Measurements from ENCODE around the gene PRND. TPM values are rescaled to one million over a fixed set of nuclear protein-coding genes. Genes with fewer than 3 reads are reported as not detected.
"Not testable (repeated sequence)": the region's sequence is repeated elsewhere in the genome, so short reads cannot be mapped to it uniquely, and the experiment has no call there.

The PRND gene
- total RNA-seq, 1 donor from 2014 or later, result not detected

DNA sequence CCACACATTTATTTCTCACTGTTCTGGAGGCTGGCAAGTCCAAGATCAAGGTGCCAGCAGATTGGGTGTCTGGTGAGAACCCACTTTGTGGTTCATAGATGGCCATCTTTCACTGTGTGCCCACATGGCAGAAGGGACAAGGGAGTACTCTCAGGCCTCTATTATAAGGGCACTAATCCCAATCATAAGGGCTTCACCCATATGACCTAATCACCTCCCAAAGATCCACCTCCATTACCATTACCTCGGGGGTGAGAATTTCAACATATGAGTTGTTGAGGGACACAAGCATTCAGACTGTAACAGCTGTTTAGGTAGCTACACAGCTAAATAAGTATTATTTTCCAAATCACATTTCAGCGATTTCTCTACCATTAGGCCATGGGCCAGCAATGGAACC is 2.5 kb upstream of the PRND start:
- Mint-ChIP-seq H3K4me1 (ENCODE audit: low read depth, unreplicated experiment) (no peaks in the 10 kb centered on the region), H3K9me3 (ENCODE audit: unreplicated experiment) (no peaks in the 10 kb centered on the region), H3K4me3 (ENCODE audit: unreplicated experiment) (no peak overlapping the region), H3K27ac (ENCODE audit: unreplicated experiment) (no peak overlapping the region), H3K36me3 (ENCODE audit: unreplicated experiment) (no peaks in the 10 kb centered on the region), H3K27me3 (ENCODE audit: unreplicated experiment) (peaks cover 4% of the 10 kb centered on the region)
- TF ChIP-seq, protein P1, sequence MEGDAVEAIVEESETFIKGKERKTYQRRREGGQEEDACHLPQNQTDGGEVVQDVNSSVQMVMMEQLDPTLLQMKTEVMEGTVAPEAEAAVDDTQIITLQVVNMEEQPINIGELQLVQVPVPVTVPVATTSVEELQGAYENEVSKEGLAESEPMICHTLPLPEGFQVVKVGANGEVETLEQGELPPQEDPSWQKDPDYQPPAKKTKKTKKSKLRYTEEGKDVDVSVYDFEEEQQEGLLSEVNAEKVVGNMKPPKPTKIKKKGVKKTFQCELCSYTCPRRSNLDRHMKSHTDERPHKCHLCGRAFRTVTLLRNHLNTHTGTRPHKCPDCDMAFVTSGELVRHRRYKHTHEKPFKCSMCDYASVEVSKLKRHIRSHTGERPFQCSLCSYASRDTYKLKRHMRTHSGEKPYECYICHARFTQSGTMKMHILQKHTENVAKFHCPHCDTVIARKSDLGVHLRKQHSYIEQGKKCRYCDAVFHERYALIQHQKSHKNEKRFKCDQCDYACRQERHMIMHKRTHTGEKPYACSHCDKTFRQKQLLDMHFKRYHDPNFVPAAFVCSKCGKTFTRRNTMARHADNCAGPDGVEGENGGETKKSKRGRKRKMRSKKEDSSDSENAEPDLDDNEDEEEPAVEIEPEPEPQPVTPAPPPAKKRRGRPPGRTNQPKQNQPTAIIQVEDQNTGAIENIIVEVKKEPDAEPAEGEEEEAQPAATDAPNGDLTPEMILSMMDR (IDR thresholded peaks at IDR 0.05; ENCODE audit: partially characterized antibody, unreplicated experiment), result no peak
- no peak for DNase-seq

DNA sequence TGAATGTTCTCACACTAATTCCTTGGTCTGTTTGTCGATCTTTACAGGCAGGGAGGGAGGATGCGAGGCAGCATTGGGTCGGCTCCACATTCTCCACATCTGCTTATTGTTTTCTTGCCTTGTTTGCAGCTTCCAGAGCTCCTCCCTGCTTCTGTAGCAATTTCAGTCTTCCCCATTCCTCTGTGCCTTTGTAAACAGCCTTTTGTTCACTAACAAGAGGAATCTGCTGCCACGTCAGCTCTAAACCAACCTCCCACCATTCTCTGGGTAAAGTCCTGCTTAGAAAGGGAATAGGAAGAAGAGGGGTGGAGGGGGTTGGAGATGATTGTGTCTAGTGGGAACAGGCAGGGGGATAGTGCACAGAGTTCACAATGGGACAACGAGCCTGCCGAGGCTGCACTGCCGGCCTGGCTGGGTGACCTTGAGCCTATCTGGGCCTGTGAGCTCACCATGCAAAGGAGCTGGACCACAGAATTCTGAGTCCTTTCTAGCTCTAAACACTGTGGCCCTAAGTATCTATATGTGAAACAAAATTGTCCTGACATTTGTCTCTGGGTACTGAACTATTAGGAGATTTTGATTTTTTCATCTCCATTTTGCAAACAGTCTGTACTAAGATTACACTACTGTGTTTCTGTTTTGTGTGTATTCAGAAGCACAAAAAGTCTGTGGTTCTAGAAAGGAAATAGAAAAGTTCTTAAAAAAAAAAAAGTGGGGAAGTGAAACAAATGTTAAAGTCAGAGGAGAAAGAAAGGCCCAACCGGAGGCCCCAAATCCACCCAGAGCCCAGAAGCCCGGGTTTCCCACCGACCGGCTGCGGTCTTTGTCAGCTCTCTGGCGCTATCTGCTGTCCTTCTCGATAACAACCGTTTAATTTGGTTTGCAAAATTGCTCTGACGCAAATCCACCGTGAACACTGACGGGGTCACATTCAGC is 1.4 kb upstream of the PRND start:
- Mint-ChIP-seq H3K27ac (ENCODE audit: unreplicated experiment) (no peak overlapping the region), H3K4me3 (ENCODE audit: unreplicated experiment) (no peak overlapping the region), H3K4me1 (ENCODE audit: low read depth, unreplicated experiment) (no peaks in the 10 kb centered on the region), H3K36me3 (ENCODE audit: unreplicated experiment) (no peaks in the 10 kb centered on the region), H3K9me3 (ENCODE audit: unreplicated experiment) (no peaks in the 10 kb centered on the region), H3K27me3 (ENCODE audit: unreplicated experiment) (peaks cover 4% of the 10 kb centered on the region)
- peak; percentile 69 for DNase-seq
- TF ChIP-seq, protein P1 (IDR thresholded peaks at IDR 0.05; ENCODE audit: partially characterized antibody, unreplicated experiment), result peak; percentile 38

DNA sequence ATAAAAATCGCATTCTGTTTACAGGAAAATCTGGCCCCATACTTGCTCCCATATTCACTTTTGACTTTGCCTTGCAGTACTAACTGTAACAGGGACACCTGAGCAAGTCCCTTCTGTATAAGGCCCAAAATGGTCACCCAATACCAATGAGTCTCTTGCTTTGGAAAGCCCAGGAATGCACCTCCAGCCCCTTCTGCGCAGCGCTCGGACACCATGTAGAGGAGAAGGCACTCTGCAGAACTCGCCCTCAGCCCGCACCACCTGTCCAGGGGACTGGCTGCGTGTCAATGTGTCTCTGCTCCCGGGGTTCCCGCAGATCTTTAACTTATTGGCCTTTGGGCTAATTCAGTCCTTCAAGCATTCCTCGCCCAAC is 746 bp upstream of the PRND start:
- H3K27me3 Mint-ChIP-seq (ENCODE audit: unreplicated experiment), result peaks cover 4% of the 10 kb centered on the region
- no peaks in the 10 kb centered on the region for H3K4me1 Mint-ChIP-seq (ENCODE audit: low read depth, unreplicated experiment)
- H3K36me3 Mint-ChIP-seq (ENCODE audit: unreplicated experiment), result no peaks in the 10 kb centered on the region
- no peak for DNase-seq
- TF ChIP-seq, protein P1 (IDR thresholded peaks at IDR 0.05; ENCODE audit: partially characterized antibody, unreplicated experiment), result no peak
- no peak overlapping the region for H3K27ac Mint-ChIP-seq (ENCODE audit: unreplicated experiment)
- no peaks in the 10 kb centered on the region for H3K9me3 Mint-ChIP-seq (ENCODE audit: unreplicated experiment)
- H3K4me3 Mint-ChIP-seq (ENCODE audit: unreplicated experiment), result no peak overlapping the region

DNA sequence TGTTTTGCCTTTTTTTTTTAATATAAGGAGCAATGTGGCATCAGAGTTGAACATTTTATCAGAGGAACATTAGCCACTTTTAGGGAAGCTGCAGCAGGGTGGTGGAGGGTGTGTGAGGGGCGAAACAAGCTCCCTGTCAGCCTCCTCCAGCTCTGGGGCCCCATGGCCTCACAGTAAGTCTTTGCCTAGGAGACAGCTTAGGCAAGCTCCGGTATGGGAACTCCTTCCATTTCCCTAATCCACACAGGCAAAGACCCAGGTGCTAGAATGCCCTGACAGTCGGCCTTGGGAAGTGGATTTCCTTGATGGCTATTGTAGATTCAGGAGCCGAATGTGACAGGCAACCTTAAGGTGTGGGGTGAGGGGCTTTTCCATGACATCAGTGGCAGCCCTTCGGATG is 862 bp downstream of the PRND start:
- Mint-ChIP-seq H3K4me1 (ENCODE audit: low read depth, unreplicated experiment) (no peaks in the 10 kb centered on the region), H3K9me3 (ENCODE audit: unreplicated experiment) (no peaks in the 10 kb centered on the region), H3K36me3 (ENCODE audit: unreplicated experiment) (no peaks in the 10 kb centered on the region), H3K27me3 (ENCODE audit: unreplicated experiment) (peaks cover 3% of the 10 kb centered on the region), H3K4me3 (ENCODE audit: unreplicated experiment) (no peak overlapping the region), H3K27ac (ENCODE audit: unreplicated experiment) (no peak overlapping the region)
- DNase-seq, result no peak
- TF ChIP-seq, protein P1 (IDR thresholded peaks at IDR 0.05; ENCODE audit: partially characterized antibody, unreplicated experiment), result no peak

DNA sequence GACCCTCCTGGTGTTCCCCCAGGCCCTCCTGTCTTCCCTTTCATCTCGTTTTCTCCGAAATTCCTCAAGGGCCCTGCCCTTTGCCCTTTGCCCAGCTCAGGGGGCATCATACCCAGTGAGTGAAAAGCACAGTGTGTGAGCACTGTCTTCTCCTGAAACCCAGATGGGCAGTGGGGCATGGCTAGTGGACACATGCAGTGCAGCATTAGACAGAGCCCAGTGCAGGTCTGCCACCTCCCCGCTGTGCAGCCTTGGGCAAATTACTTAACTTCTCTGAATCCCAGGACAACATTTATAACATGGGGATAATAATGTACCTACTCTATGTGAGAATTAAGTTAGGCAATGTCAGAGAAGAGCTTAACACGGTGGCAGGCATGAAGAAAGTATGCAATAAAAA is 1.3 kb downstream of the PRND start:
- Mint-ChIP-seq H3K4me1 (ENCODE audit: low read depth, unreplicated experiment) (no peaks in the 10 kb centered on the region), H3K9me3 (ENCODE audit: unreplicated experiment) (no peaks in the 10 kb centered on the region), H3K4me3 (ENCODE audit: unreplicated experiment) (no peak overlapping the region), H3K27me3 (ENCODE audit: unreplicated experiment) (peaks cover 3% of the 10 kb centered on the region), H3K36me3 (ENCODE audit: unreplicated experiment) (no peaks in the 10 kb centered on the region), H3K27ac (ENCODE audit: unreplicated experiment) (no peak overlapping the region)
- TF ChIP-seq, protein P1 (IDR thresholded peaks at IDR 0.05; ENCODE audit: partially characterized antibody, unreplicated experiment), result no peak
- DNase-seq, result no peak

DNA sequence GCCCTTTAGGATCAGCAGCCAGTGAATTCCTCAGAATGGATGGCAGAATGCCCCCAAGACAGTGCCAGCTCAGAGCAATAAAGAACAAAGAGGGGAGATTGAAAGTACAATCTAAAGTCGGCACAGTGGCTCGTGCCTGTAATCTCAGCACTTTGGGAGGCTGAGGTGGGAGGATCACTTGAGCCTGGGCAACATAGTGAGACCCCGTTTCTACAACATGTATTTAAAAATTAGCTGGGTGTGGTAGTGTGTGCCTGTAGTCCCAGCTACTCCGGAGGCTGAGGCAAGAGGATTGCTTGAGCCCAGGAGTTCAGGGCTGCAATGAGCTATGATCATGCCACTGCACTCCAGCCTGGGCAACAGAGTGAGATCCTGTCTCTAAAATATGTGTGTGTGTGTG is 1.8 kb downstream of the PRND start:
- H3K4me3 Mint-ChIP-seq (ENCODE audit: unreplicated experiment); H3K36me3 Mint-ChIP-seq (ENCODE audit: unreplicated experiment); H3K9me3 Mint-ChIP-seq (ENCODE audit: unreplicated experiment); DNase-seq; H3K4me1 Mint-ChIP-seq (ENCODE audit: low read depth, unreplicated experiment); H3K27me3 Mint-ChIP-seq (ENCODE audit: unreplicated experiment); H3K27ac Mint-ChIP-seq (ENCODE audit: unreplicated experiment): not testable (repeated sequence)

Data from glutamatergic neuron (in vitro differentiated cells).